RKO (cell line): ENCODE data around the gene SEM1.
"Not testable (repeated sequence)": the region's sequence is repeated elsewhere in the genome, so short reads cannot be mapped to it uniquely, and the experiment has no call there.

ENCODE experiments used
- DNase-seq: peaks from one replicate; pipeline ENCODE4 v3.0.0-alpha.2; 2016; ENCODE audit warnings: low spot score

SEM1 gene

DNA sequence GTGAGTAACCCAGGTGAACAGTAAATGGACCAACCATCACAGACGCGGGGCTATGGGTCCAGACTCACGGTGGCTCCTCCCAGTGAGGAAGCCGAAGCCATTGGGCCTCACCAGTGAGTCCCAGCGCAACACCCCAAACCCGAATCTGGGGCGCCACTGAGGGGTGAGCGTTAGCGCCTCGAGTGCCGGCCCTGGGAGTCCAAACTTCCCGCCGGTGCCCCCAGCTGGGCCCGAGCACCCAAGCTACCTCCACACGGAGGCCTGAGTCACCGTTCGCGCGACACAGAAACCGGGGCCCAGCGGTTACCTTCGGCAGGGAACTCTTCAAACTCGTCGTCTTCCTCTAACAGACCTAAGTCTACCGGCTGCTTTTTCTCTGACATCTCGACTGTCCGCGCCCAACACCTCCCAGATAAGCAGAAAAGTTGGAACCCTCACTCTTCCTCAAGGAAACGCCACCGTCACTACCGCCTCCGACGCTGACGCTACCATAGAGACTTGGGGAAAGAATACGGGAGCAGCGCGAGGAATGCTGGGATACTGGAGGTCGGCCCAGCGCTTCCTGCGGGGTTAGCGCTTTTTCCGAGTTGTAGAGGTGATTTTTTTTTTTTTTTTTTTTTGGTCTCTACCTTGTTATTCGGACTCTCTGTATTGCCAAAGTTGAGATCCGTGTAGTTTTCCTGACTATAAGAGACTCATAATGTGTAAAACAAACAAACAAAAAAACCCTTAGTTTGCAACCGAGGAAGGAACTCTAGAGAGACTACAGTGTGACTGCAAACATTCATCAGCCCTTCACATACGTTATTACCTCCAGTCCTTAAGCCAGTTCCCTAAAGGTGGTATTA lies at the start of gene SEM1:
SEM1 (minus strand) TSS at position 466 of the 848 bp plus-strand sequence; CDS start at position 383, 83 bp downstream.
- peak; percentile 92 for DNase-seq

GRCh38 chr7:96757880-96758279 lies 48.2 kb upstream of the SEM1 start:
- DNase-seq, result not testable (repeated sequence)

DNA sequence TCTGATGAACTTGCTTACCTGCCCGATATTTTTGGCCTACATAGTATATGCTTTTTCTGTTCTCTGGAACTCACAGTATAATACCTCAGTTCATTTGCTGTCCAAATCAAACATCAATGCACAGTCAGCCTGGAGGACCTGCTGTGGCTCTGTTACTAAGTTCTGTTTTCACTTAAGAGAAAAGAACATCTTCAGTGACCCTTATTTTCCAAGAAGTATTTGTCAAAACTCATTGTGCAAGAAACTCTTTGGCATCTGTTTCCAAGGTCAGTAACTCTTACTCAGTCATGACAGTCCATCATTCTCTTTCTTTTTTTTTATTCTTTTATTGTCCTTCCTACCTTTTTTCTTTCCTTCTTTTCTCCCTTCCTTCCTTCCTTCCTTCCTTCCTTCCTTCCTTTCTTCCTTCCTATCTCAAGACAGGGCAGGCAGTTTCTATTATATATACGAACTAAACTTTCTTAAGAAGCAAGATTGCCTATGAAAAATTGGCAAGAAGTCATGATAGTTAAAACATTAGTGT lies 37.8 kb upstream of the SEM1 start:
- DNase-seq, result no peak

DNA sequence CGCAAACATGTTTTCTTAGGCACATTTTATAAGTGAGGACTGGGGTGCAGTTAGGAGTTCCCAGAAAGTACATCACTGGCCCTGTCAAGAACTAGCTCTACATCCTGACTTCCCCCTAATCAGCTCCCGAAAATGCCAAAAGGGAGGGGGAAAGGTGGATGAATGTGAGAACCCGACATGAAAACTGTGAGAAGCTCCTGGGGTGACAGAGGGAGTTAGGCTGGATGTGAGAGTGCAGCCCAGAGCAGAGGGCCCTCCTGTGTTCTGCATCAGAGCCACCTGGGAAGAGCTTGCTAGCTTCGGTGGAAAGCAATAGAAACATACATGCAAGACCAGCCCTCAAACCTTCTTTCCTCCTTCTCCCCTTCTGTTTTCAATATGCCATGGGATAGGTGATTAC lies 30.5 kb upstream of the SEM1 start:
- no peak for DNase-seq

- no peak for DNase-seq
Measured at GRCh38 chr7:96739609-96740008, 30.0 kb upstream of the SEM1 start.

DNA sequence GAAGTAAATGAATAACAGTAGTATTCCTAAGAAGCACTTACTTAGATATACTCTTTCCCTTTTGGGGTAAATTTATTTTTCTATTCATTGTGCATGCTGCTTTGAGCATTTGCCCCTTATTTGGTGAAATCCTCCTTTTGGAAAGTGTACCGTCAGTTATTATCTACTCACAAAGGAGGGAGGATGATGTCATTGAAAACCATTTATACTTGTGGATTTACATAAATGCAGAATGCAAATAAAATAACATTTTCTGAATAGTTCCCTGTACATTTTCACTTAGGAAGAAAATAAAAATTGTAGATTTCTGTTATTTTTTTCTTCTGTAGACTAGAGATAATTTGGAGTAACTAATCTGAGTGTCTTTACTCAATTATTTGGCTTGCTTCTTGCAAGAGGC lies 29.5 kb upstream of the SEM1 start:
- DNase-seq, result no peak

DNA sequence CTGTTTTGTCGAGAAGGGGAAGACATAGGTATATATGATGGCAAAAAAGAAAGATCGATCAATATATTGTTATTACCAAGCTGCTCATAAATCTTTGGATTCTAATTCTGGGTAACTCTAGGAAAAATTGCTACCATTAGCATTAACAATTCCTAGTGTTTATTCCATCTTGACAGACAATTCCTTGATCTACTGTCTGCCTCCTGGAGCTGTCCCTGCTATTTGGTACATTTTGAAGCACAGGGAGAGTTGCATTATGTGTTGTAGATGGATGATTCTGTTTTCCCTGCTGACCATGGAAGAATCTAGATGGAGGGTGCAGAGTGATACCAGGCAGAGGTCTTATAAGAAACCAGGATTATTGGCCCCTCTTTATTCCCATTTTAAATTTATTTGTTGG lies 29.1 kb upstream of the SEM1 start:
- no peak for DNase-seq

GRCh38 chr7:96737545-96738050 lies 28.0 kb upstream of the SEM1 start:
- no peak for DNase-seq

DNA sequence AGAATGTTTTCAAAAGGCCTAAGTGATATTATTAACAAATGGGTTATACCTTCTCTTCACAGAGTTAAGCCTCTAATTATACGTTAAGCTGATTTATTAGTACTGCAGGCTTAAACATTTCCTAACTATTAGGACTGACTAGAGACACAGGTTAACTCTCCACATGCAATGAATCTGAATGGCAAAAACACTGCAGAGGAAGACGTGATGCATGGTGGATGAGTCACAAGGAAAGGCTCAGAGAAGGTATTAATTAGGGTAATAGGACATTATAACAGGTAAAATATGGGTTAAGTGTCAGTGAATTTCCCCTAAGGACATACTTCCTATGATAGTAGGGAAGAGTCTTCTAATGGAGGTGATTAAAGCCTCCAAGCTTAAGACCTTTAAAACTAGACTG lies 24.7 kb upstream of the SEM1 start:
- DNase-seq, result no peak

GRCh38 chr7:96729820-96730219 lies 20.2 kb upstream of the SEM1 start:
- no peak for DNase-seq

DNA sequence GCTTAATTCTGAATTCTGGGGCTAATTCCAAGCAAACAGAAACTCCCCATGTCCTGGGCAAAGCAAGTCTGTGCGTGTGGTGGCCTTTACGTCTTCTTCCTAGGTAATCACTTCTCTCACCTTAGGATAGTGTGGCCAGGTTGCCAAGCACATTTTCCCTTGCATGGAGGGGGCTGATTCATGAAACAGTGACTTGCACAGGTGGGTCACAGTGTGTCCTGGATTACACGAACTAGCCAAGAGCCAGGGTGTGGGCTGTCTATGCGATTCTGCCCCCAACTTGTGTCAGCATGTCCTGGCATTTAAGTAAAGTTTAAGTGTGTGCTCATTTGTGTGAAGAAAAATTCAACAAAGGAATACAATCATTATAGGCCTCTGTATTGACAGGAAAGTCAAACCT lies 18.5 kb upstream of the SEM1 start:
- no peak for DNase-seq

DNA sequence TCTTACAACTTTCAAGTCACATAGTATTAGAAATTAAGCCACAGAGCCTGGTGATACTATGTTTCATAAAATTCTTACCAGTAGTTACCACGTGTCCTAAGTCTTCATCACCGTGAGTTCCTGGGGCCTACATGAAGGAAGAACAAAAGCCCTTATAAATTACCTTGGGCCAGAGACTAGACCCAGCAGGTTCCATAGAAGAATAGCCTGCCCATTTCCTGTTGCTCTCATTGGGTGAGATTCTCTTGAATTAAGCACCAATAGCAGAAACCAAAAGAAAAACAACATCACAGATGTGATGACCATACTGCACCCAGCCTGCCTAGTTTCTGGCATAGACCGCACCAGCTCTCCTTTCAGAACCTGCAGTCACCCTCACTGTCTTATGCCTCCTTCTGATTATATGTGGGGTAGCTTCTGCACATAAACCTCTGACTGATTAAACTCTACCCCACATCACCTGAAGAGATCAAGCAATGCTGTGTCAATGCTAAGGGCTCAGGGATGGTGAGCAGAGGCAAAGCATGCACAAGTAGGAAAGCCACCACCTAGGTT lies 18.0 kb upstream of the SEM1 start:
- DNase-seq, result no peak

DNA sequence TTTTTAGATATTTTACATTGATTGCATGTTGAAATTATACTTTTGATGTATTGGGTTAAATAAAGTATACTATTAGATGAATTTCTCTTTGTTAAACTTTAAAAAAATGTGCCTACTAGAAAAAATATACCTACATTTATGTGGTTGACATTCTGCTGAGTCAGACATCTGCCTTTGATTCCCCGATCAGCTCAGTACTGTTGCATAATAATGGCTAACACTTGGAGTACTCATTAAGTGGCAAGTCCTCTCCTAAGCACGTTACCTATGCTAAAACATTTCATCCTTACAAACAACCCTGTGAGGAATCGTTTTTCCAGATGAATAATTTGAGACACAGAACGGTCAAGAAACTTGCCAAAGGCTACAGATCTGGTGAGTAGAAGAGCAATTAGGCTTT lies 14.0 kb upstream of the SEM1 start:
- no peak for DNase-seq

DNA sequence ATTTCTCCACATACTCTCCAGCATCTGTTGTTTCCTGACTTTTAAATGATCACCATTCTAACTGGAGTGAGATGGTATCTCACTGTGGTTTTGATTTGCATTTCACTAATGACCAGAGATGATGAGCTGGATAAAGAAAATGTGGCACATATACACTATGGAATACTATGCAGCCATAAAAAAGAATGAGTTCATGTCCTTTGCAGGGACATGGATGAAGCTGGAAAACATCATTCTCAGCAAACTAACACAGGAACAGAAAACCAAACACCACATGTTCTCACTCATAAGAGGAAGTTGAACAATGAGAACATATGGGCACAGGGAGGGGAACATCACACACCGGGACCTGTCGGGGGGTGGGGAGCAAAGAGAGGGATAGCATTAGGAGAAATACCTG lies 13.3 kb upstream of the SEM1 start:
- not testable (repeated sequence) for DNase-seq

DNA sequence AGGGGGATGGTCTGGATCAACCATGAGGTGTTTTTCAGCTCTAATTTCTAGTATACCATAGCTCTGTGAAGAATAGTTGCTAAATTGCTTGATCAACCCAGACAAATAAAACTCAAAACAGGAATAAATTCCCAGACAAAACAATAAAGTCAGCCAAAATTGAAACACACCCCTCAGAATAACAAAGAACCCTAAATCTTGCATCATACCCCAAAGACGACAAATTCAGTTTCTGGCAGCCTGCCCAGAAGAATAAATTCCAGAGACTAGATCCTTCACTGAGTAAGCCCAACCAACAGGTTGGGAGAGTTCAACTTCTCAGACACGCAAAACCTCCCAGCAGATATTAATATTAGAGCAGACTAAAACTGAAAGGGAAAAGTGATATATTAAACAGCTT lies 11.2 kb upstream of the SEM1 start:
- DNase-seq, result no peak

- DNase-seq, result no peak
Measured at GRCh38 chr7:96719164-96719563, 9.5 kb upstream of the SEM1 start.

GRCh38 chr7:96718107-96719003 lies 8.7 kb upstream of the SEM1 start:
- DNase-seq, result no peak

DNA sequence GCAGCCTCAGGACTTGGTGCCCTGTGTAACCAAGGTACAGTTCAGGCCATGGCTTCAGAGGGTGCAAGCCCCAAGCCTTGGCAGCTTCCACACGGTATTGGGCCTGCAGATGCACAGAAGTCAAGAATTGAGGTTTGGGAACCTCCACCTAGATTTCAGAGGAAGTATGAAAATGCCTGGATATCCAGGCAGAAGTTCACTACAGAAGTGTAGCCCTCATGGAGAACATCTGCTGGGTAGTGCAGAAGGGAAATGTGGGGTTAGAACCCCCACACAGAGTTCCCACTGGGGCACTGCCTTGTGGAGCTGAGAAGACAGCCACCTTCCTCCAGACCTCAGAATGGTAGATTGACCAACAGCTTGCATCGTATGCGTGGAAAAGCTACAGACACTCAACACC lies 3.4 kb upstream of the SEM1 start:
- no peak for DNase-seq

DNA sequence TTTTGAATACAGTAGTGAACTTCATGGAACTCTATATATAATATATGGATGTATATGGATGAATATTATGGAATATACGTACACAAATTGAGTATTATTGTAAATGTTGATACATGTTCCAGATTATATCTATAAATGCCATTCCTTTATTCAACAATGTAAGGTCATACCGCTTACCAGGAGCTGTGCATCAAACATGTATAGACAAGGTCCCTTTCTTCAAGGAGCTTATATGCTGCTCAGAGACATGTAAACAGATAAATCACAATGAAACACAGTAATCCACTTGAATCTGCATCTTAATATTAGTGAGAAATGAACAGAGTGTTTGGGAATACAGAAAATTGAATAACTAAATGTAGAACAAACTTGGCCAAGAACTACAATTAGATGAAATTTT lies 898 bp upstream of the SEM1 start:
- DNase-seq, result no peak

- no peak for DNase-seq
Measured at GRCh38 chr7:96708872-96709271, 774 bp downstream of the SEM1 start.

DNA sequence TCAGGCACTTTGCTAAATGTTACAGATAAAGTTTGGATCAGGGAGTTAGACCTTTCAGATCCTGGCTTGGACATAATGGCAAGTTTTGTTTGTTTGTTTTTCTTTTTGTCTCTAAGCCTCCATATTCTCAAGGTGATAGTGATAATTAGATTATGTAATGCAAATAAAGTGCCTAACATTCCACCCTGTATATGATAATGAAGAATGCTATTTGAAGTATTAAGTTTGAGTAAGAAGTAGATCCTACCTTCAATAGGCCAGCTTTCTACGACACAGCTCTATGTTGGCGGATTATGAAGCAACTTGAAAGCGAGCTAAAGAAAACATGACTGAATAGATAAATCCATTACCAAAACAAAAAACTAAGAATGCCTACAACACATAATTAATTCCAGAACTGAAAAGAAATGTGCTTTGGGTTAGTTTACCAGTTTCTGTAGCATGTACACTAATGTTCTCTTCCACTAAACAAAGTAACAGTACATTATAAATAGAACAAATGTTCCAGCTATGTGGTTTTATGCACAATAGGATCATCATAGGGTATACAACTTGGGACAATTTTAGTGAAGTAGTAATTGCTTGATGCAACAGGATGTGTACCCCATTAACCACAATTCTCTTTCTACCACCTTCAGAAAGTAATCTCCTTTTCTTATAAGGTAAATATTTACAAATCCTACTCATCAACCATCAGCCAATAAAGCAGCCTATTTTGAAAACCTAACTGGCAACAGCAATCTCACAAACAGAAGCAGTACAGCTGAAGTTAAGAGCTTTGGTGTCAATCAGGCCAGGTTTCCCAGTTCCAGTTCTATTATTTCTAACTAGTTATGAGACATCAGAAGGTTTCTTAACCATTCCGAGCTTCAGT lies 1.5 kb downstream of the SEM1 start:
- DNase-seq, result peak; percentile 30
